ENCODE results near the gene GAS2. TPM values are rescaled to one million over a fixed set of nuclear protein-coding genes. Genes with fewer than 3 reads are reported as not detected.

GAS2 gene
- total RNA-seq, 1 donor from 2014 or later, result 3.2 TPM

GRCh38 chr11:22720457-22720856, 54.0 kb downstream of the GAS2 start:
- no peak for DNase-seq (ENCODE audit: extremely low spot score in 2 of 2)
- TF ChIP-seq CTCF (IDR thresholded peaks at IDR 0.05), result no peak
- no peak for TF ChIP-seq POLR2AphosphoS5 (IDR thresholded peaks at IDR 0.05; ENCODE audit: insufficient read depth in 1 of 2, low read depth in 1 of 2)
- no peak for TF ChIP-seq POLR2A (IDR thresholded peaks at IDR 0.05)
- Histone ChIP-seq H3K27me3 (no peaks in the 10 kb centered on the region), H3K27ac (no peak overlapping the region), H3K4me1 (no peaks in the 10 kb centered on the region), H3K9me3 (no peaks in the 10 kb centered on the region), H3K4me3 (no peak overlapping the region), H3K36me3 (no peaks in the 10 kb centered on the region)
- intact Hi-C loops (cut with DNase I), result no loop called here

- TF ChIP-seq POLR2A (IDR thresholded peaks at IDR 0.05) (no peak), POLR2AphosphoS5 (IDR thresholded peaks at IDR 0.05; ENCODE audit: insufficient read depth in 1 of 2, low read depth in 1 of 2) (no peak), CTCF (IDR thresholded peaks at IDR 0.05) (no peak)
- intact Hi-C loops (cut with DNase I), result no loop called here
- no peak for DNase-seq (ENCODE audit: extremely low spot score in 2 of 2)
- no peaks in the 10 kb centered on the region for H3K27me3 ChIP-seq
- H3K36me3 ChIP-seq, result no peaks in the 10 kb centered on the region
- H3K9me3 ChIP-seq, result no peaks in the 10 kb centered on the region
- H3K4me1 ChIP-seq, result no peaks in the 10 kb centered on the region
- no peak overlapping the region for H3K4me3 ChIP-seq
- no peak overlapping the region for H3K27ac ChIP-seq
Observed at GRCh38 chr11:22723274-22723673, 56.9 kb downstream of the GAS2 start.

GRCh38 chr11:22725079-22725478, 58.7 kb downstream of the GAS2 start:
- Histone ChIP-seq H3K27me3 (no peaks in the 10 kb centered on the region), H3K9me3 (no peaks in the 10 kb centered on the region), H3K36me3 (no peaks in the 10 kb centered on the region), H3K4me3 (no peak overlapping the region), H3K4me1 (no peaks in the 10 kb centered on the region), H3K27ac (no peak overlapping the region)
- DNase-seq (ENCODE audit: extremely low spot score in 2 of 2), result no peak
- TF ChIP-seq POLR2AphosphoS5 (IDR thresholded peaks at IDR 0.05; ENCODE audit: insufficient read depth in 1 of 2, low read depth in 1 of 2) (no peak), CTCF (IDR thresholded peaks at IDR 0.05) (no peak), POLR2A (IDR thresholded peaks at IDR 0.05) (no peak)
- intact Hi-C loops (cut with DNase I), result no loop called here

- no peak for DNase-seq (ENCODE audit: extremely low spot score in 2 of 2)
- Histone ChIP-seq H3K4me3 (no peak overlapping the region), H3K27me3 (no peaks in the 10 kb centered on the region), H3K36me3 (no peaks in the 10 kb centered on the region), H3K9me3 (no peaks in the 10 kb centered on the region), H3K4me1 (no peaks in the 10 kb centered on the region), H3K27ac (no peak overlapping the region)
- no peak for TF ChIP-seq CTCF (IDR thresholded peaks at IDR 0.05)
- no peak for TF ChIP-seq POLR2A (IDR thresholded peaks at IDR 0.05)
- intact Hi-C loops (cut with DNase I), result no loop called here
Observed at GRCh38 chr11:22728600-22729389, 62.4 kb downstream of the GAS2 start.

DNA sequence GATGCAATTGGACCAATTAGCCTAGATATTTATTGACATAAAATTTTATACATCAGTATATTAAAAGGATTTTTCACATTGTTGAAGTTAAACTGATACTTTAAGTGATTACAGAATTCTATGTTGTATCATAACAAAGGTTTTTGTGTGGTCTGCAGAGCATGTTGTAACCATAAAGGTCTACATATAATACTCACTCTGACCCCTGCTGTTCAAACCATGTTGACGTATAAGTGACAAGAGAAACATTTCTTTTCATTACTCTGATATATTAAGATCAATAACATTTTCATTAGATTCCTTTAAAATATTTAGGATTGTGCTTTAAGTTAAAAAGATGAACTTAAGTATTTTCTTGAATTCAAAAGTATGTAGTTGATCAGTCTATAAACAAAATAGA, 63.9 kb downstream of the GAS2 start:
- DNase-seq (ENCODE audit: extremely low spot score in 2 of 2), result no peak
- Histone ChIP-seq H3K27me3 (no peaks in the 10 kb centered on the region), H3K36me3 (no peaks in the 10 kb centered on the region), H3K4me3 (no peak overlapping the region), H3K4me1 (no peaks in the 10 kb centered on the region), H3K9me3 (no peaks in the 10 kb centered on the region), H3K27ac (no peak overlapping the region)
- intact Hi-C loops (cut with DNase I), result no loop called here
- TF ChIP-seq POLR2A (IDR thresholded peaks at IDR 0.05) (no peak), POLR2AphosphoS5 (IDR thresholded peaks at IDR 0.05; ENCODE audit: insufficient read depth in 1 of 2, low read depth in 1 of 2) (no peak), CTCF (IDR thresholded peaks at IDR 0.05) (no peak)
